Spleen (tissue), 11 donors: ENCODE results near the gene MX2. TPM values are rescaled to one million over a fixed set of nuclear protein-coding genes. Genes with fewer than 3 reads are reported as not detected.
A peak's percentile ranks its signal among the peaks of the same experiment; 100 is the strongest.

ENCODE experiments used
- DNase-seq: peaks from one replicate; pipeline ENCODE4 v3.0.0-alpha.2; 2020
- H3K27ac ChIP-seq, 8 donors: fragments of 200-600 bp; sonication (generic) in 7 of 8; 1 replicate in 4 of 8; 2 replicates in 4 of 8; pipeline versions ENCODE4 v1.5.0 to v1.8.0; 2016 to 2021; ENCODE audit warnings: inconsistent platforms in 4 of 8, mild to moderate bottlenecking in 4 of 8, moderate library complexity in 1 of 8
- H3K27me3 ChIP-seq, 7 donors: fragments of 200-600 bp; sonication (generic) in 6 of 7; replicated peaks in 1 of 7; 1 replicate in 4 of 7; 2 replicates in 3 of 7; pipeline versions ENCODE4 v1.5.0 to v1.8.0; 2016 to 2021; ENCODE audit warnings: inconsistent platforms in 3 of 7, mild to moderate bottlenecking in 1 of 7
- H3K36me3 ChIP-seq, 6 donors: fragments of 200-600 bp; sonication (generic) in 5 of 6; 1 replicate in 4 of 6; 2 replicates in 2 of 6; pipeline versions ENCODE4 v1.5.0 to v1.8.0; 2016 to 2021; ENCODE audit warnings: inconsistent platforms in 2 of 6
- H3K4me1 ChIP-seq, 6 donors: fragments of 200-600 bp; sonication (generic) in 5 of 6; 1 replicate in 3 of 6; 2 replicates in 3 of 6; pipeline versions ENCODE4 v1.5.0 to v1.8.0; 2016 to 2021; ENCODE audit warnings: inconsistent platforms in 3 of 6
- H3K4me3 ChIP-seq, 8 donors: fragments of 200-600 bp; sonication (generic) in 7 of 8; 1 replicate in 4 of 8; 2 replicates in 4 of 8; pipeline versions ENCODE4 v1.5.0 to v1.8.0; 2016 to 2021; ENCODE audit warnings: inconsistent platforms in 4 of 8, mild to moderate bottlenecking in 4 of 8, moderate library complexity in 2 of 8
- H3K9me3 ChIP-seq, 8 donors: fragments of 200-600 bp; sonication (generic) in 7 of 8; 1 replicate in 4 of 8; 2 replicates in 4 of 8; pipeline versions ENCODE4 v1.5.0 to v1.8.0; 2016 to 2021; ENCODE audit warnings: inconsistent platforms in 4 of 8
- POLR2A ChIP-seq, 3 donors: fragments of 450-650 bp; IDR thresholded peaks; one replicate each; pipeline ENCODE4 v1.5.1; 2017; ENCODE audit warnings: antibody characterized with exemption in 3 of 3, mild to moderate bottlenecking in 1 of 3
- POLR2AphosphoS5 ChIP-seq, 3 donors: sonication (generic); formaldehyde crosslinking; IDR thresholded peaks; one replicate each; pipeline ENCODE4 v1.5.1; 2017; ENCODE audit warnings: antibody characterized with exemption in 3 of 3
- WGBS, 5 donors: extraction: QIAGEN DNeasy Blood & Tissue Kit in 3 of 5; methylation state at CpG; one replicate each; pipeline versions ENCODE4 v1.1.5 to v1.1.7; 2013 to 2018; 5-methylcytosine and 5-hydroxymethylcytosine counted together
- intact Hi-C: fragments of 100-400 bp; cut with DNase I; formaldehyde crosslinking; loops from one replicate; pipeline ENCODE4 v1.15.0; 2023; ENCODE audit warnings: low total_unique reads
- polyA plus RNA-seq, 3 donors: library from polyadenylated mRNA; stranded (reverse); fragments of 200-250 nt; gene quantifications; one replicate each; pipeline ENCODE4 v1.2.1, GENCODE V29; 2013
- total RNA-seq, 7 donors: library from RNA; depleted of rRNA in 3 of 7; stranded (reverse); fragments of >200 nt in 3 of 7; fragmentation: NEBNext Ultra II Directional in 4 of 7; extraction: Animal tissue kit (Norgen Biotek cat#: 25700) in 4 of 7; gene quantifications; one replicate each; pipeline versions ENCODE4 v1.1.0 to v1.2.1, GENCODE V29; 2016 to 2021
- TF ChIP-seq, protein P1 (sequence below), 11 experiments: fragments of 200-600 bp in 7 of 11; fragments of 450-650 bp in 4 of 11; sonication (generic) in 4 of 11; IDR thresholded peaks in 8 of 11; conservative IDR thresholded peaks in 3 of 11; 1 replicate in 7 of 11; 2 replicates in 4 of 11; pipeline versions ENCODE4 v1.4.0 to v1.8.0; 2016 to 2021; ENCODE audit warnings: antibody characterized with exemption in 11 of 11, inconsistent platforms in 4 of 11, mild to moderate bottlenecking in 1 of 11
- donor health status: healthy with polysubstance abuse.
- donor health status: DM: no; HTN: no; CAD: no; lungs with moderate emphysema.
- donor health status: DM: no; HTN: no; CAD: no.
- donor health status: Bipolar disorder and iron deficiency.
- donor health status: healthy.
- donor health status: DM: no; HTN: no; CAD: no.
- donor health status: DM: yes; HTN: yes; CAD: no.

Gene MX2
- total and polyA plus RNA-seq, 10 donors, result 20.0 to 109 (median 71.8) TPM

DNA sequence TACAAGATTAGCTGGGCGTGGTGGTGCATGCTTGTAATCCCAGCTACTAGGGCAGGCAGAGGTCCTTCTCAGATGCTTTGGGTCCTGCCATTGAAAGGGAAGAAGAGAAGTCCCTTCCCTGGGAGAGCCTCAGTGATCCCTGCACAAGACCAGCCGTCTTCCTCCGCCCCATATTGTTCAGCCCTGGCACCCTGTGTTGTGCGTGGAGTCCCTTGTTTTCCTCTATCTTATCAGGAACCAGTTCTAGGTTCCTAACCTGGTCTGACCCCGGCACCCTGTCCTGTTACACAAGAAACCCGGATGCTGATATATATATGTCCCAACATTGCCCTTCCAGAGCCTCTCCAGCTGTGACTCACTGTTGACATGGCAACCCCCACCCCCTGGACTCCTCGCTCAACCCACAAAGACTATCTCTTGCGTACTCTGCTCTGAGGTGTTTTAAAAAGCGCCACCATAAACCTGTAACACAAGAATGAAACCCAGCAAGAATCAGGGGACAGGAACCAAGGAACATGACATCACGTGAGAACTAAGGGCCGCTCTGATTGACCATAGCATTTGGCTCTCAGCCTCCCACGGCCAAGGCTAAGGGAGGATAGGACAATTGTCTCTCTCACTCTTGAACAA is 4.8 kb downstream of the MX2 start:
- peak overlapping the region; percentile 57 to 99 (median 89) for H3K27ac ChIP-seq
- peaks cover 0 to 5% (median 0%) of the 10 kb centered on the region in 7 donors for H3K27me3 ChIP-seq
- peaks cover 0 to 37% (median 1%) of the 10 kb centered on the region in 6 donors for H3K36me3 ChIP-seq
- H3K9me3 ChIP-seq, result no peaks in the 10 kb centered on the region
- intact Hi-C loops, result loop anchor here (10.0 kb wide), 1 partner anchor 58 kb away; the partner anchor contains the start of gene MX1
- H3K4me3 ChIP-seq, result peak overlapping the region in 2 of 8 donors; percentile 7 to 68
- DNase-seq, result peak; percentile 88
- TF ChIP-seq, protein P1, sequence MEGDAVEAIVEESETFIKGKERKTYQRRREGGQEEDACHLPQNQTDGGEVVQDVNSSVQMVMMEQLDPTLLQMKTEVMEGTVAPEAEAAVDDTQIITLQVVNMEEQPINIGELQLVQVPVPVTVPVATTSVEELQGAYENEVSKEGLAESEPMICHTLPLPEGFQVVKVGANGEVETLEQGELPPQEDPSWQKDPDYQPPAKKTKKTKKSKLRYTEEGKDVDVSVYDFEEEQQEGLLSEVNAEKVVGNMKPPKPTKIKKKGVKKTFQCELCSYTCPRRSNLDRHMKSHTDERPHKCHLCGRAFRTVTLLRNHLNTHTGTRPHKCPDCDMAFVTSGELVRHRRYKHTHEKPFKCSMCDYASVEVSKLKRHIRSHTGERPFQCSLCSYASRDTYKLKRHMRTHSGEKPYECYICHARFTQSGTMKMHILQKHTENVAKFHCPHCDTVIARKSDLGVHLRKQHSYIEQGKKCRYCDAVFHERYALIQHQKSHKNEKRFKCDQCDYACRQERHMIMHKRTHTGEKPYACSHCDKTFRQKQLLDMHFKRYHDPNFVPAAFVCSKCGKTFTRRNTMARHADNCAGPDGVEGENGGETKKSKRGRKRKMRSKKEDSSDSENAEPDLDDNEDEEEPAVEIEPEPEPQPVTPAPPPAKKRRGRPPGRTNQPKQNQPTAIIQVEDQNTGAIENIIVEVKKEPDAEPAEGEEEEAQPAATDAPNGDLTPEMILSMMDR (IDR thresholded peaks at IDR 0.05 in 8 of 11, conservative IDR thresholded peaks at IDR 0.05 in 3 of 11), result no peak
- peak in 1 of 3 donors; percentile 71 for TF ChIP-seq POLR2AphosphoS5 (IDR thresholded peaks at IDR 0.05)
- no peak for TF ChIP-seq POLR2A (IDR thresholded peaks at IDR 0.05)
- WGBS, 5 donors, result 49 to 77% (median 66%) methylated on average over 12 of the region's 12 CpGs
- H3K4me1 ChIP-seq, result peaks cover 50 to 100% (median 89%) of the 10 kb centered on the region in 6 donors

DNA sequence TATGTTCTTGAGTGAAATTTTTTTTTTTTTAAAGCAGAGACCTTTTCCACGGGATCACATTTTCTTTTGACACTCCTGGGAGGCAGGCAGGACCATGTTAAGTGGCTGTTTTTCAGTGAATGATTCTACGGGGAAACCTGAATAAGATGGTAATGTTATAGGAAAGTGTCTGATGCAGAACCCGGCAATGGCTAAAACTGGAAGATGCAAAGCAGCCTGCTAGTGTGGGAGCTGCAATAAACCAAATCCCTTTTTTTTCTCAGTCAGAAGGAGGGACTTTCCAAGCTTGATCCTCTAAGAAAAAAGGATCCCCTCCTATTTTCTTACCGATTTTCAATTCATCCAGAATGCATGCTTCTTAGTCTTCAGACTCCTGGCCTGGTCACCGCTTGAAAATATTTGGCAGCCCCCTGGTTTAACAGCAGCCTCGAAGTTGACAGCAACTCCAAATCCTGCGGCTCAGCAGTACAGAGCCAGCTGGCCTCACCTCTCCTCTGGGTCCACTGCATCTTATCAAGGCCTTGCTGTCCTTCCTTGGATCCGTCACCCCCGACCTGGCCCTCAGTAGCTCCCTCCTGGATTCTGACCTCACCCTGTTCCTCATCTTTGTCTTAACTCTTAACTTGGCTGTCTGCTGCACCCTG is 5.6 kb downstream of the MX2 start:
- 55 to 71% (median 62%) methylated on average over 9 of the region's 9 CpGs for whole genome bisulfite sequencing, 5 donors
- peaks cover 50 to 100% (median 87%) of the 10 kb centered on the region in 6 donors for H3K4me1 ChIP-seq
- H3K4me3 ChIP-seq, result peak overlapping the region in 3 of 8 donors; percentile 7 to 68 (median 7)
- intact Hi-C loops, result loop anchor here (10.0 kb wide), 1 partner anchor 57 kb away; the partner anchor contains the start of gene MX1
- peaks cover 0 to 37% (median 1%) of the 10 kb centered on the region in 6 donors for H3K36me3 ChIP-seq
- H3K27me3 ChIP-seq, result peaks cover 0 to 5% (median 0%) of the 10 kb centered on the region in 7 donors
- H3K27ac ChIP-seq, result peak overlapping the region; percentile 57 to 99 (median 89)
- peak; percentile 75 for DNase-seq
- H3K9me3 ChIP-seq, result no peaks in the 10 kb centered on the region
- TF ChIP-seq POLR2A (IDR thresholded peaks at IDR 0.05) (no peak), POLR2AphosphoS5 (IDR thresholded peaks at IDR 0.05) (no peak)
- TF ChIP-seq, protein P1 (IDR thresholded peaks at IDR 0.05 in 8 of 11, conservative IDR thresholded peaks at IDR 0.05 in 3 of 11), result no peak

DNA sequence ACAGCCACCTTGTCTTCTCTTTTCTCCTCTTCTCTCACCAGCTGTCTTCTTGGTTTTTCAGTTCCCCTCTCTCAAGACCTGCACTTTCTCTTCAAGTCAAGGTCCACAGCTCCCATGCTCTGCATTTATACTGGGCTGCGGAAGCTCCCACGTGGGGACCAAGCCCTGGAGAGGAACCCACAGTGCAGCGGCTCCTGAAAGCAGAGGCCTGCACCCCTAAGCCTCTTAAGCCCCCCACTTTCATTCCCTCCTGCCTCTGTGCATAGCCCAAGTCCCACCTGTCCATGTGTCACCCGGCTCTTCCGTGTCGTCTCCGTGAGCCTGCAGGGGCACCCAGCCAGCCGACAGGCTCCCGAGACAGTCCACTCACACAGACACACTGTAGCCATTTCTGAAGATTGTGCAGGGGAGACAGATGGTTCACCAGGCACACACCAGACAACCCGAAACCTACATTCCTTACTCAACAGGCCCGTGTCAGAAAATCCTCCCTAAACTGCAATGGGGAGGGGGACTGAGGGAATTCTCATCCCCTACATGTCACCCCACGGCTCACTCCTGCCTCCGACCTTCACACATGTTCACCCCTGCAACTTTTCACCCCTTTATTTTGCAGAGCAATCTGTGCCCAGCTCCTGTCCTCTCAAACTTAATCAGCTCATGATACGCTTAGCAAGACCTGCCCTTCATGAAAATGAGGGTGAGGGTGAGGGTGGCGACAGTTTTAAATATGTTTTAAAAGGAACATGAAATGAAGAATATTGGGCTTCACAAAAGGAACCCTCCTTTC is 6.3 kb downstream of the MX2 start:
- intact Hi-C loops, result loop anchor here (10.0 kb wide), 1 partner anchor 57 kb away; the partner anchor contains the start of gene MX1
- DNase-seq, result peak; percentile 86
- peaks cover 0 to 5% (median 0%) of the 10 kb centered on the region in 7 donors for H3K27me3 ChIP-seq
- TF ChIP-seq, protein P1 (IDR thresholded peaks at IDR 0.05 in 8 of 11, conservative IDR thresholded peaks at IDR 0.05 in 3 of 11), result no peak
- TF ChIP-seq POLR2A (IDR thresholded peaks at IDR 0.05) (no peak), POLR2AphosphoS5 (IDR thresholded peaks at IDR 0.05) (peak; percentile 47 to 74 (median 71))
- peak overlapping the region; percentile 69 to 99 (median 89) for H3K27ac ChIP-seq
- H3K4me3 ChIP-seq, result peak overlapping the region in 3 of 8 donors; percentile 7 to 68 (median 7)
- peaks cover 45 to 100% (median 87%) of the 10 kb centered on the region in 6 donors for H3K4me1 ChIP-seq
- 71 to 81% (median 73%) methylated on average over 15 of the region's 15 CpGs for WGBS, 5 donors
- no peaks in the 10 kb centered on the region for H3K9me3 ChIP-seq
- H3K36me3 ChIP-seq, result peaks cover 0 to 42% (median 1%) of the 10 kb centered on the region in 6 donors
